Stimulated activated CD8-positive, alpha-beta memory T cell treated with anti-CD3 and anti-CD28 coated beads, Interleukin-2, amount 100 ng/mL, for 48 hours (primary cell): Measurements from ENCODE around the gene ZNF740.
"Not testable (repeated sequence)": the region's sequence is repeated elsewhere in the genome, so short reads cannot be mapped to it uniquely, and the experiment has no call there.

Experiments used
- DNase-seq, 2 donors: peaks; one replicate each; pipeline ENCODE4 v3.0.0-alpha.2; 2020; ENCODE audit warnings: low read depth in 2 of 2

ZNF740 gene

GRCh38 chr12:53173085-53173715, 7.3 kb upstream of the ZNF740 start:
- DNase-seq = no peak

DNA sequence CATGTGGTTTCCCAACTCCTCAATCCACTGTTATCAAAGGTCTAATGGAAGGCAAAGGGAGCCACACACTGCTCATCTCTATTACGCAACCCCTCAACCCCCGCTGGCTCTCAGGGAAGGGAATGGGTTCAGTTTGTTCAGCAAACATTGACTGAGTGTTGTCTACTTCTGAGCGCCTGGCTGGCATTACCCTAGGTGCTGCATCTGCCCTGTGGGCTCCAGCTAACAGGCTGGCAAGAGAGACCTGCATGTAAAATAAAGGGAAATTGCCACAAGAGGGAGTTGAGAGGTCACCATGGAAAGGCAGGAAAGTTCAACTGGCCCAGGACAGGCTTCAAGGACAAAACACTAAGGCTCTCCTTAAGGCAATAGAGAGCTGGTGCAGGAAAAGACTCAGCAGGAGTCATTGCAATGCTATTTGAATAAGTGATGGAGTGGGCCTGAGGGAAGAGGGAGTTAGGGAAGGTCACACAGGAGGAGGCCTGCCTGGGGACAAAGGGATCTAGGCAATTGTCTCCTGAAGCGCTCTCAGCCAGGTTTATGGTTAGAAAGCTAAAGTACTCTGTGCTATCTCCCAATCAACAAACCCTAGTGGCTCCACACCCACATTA, 5.5 kb upstream of the ZNF740 start:
- no peak for DNase-seq

- no peak for DNase-seq
Observed at GRCh38 chr12:53176750-53177149, 3.8 kb upstream of the ZNF740 start.

- DNase-seq = not testable (repeated sequence)
Observed at GRCh38 chr12:53177447-53177846, 3.1 kb upstream of the ZNF740 start.

GRCh38 chr12:53178803-53179202, 1.7 kb upstream of the ZNF740 start:
- not testable (repeated sequence) for DNase-seq

DNA sequence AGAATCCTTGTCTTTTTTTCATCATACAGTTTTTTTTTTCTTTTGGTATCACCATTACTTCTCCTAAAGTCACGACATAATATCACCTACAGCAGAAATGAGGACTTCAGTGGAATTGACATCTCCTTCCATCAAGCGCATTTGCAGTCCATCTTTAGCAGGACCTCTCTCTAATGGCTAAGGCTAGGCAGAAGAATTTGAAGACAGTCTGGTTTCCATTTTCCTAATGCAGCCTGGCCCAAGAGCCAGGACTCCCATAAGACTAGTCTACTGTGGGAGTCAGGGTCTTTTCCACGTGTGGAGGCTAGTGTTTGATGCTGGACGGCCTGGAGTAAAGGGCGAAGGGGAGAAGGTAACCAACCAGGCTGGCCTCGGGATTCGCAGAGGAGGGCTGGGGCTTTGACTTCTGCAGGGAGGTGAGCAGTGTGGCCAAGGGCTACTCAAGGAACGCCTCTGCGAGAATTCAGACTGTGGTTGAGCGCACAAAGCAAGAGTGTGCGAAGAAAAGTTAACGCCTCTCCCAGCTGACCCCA, 769 bp upstream of the ZNF740 start:
- no peak for DNase-seq

DNA sequence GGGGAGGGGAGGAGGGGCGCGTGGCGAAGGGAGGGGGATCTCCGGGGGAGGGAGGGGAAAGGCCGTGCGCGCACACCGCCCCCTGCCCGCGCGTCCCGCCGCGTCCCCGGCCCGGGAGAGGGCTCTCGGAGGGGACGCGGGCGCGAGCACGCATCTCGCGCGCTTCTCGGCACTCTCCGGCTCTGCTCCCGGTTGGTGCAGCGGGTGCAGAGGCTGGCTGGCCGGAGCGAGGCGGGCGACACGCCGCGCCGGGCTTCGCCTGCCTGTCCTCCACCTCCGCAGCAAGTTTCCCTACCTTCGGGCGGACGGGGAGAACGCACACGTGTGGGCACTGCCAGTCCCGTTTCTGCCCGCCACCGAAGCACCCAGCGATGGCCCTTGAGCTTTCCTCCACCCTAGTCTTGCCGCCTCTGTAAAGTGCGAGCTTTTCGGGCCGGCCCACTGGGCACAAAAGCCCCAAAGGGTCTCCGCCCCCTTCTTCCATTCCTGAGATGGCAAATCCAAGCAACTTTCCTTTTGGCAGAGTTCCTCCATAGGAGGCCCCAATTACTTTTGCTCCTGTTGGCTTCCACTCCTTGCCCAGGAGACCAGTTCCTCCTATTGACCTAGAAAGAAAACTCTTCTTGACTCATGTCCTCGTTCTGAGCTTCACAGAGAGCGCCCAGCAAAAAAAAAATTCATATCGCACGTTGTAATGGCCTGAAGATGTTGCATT, 566 bp downstream of the ZNF740 start:
- DNase-seq = peak; percentile 63 to 66

DNA sequence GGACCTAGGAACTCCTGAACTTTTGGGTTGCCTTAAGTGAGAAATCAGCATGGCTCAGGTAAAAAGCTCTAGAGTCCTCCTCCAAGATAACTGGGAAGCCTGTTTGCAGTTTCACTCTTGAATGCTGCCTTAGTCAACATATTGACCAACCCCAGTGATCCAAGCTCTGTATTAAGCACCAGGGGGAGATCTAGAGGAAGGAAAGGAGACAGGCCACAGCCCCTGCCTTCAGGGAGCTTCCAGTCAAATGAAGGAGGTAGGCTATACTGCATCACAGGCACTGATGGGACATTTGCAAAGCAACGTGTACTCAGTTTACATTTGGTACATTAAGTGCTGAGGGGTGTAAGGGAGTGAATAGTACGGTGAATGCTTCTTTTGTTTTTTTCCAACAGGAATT, 1.4 kb downstream of the ZNF740 start:
- no peak for DNase-seq

DNA sequence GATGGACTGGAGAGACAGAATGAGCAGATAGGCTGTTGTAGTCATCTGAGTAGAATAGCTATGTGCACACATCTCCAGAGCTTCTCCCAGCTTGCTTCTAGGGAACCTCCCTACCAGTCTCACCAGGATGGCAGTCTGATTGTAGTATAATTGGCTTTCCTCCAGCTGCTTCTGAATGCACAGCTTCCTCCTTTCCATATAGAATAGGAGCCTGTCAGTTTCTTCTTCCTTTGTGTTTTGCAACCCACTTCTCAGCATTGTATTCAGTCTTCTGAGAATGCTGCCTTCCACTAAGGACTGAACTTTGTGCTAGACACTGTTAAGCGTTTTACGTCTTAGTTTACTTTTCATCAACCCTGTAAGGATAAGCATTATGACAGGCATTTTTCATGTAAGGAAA, 2.4 kb downstream of the ZNF740 start:
- no peak for DNase-seq

- DNase-seq = no peak
Observed at GRCh38 chr12:53184828-53185227, 4.3 kb downstream of the ZNF740 start.

DNA sequence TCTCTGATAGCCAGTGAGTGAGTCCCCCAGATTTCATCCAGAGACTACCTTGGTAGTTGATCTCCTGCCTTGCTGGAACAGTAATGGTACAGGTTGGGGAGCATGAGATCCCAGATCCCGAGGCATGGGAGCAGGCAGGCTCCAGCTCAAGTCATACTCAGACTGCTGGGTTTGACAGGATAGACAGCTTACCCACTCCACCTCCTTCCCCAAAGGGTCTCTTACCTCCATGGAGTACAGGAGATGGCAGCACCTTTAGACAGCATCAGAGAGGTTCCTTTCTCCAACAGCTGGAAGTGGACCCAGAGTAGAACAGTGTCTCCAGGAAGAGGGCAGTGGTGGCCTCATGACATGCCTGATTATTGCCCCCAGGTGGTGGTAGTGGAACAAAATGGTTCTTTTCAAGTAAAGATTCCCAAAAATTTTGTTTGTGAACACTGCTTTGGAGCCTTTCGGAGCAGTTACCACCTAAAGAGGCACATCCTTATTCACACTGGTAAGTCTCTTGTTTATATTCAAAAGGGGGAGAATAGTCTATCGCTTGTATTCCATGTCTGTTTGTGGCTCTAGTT, 5.1 kb downstream of the ZNF740 start:
- DNase-seq = no peak

DNA sequence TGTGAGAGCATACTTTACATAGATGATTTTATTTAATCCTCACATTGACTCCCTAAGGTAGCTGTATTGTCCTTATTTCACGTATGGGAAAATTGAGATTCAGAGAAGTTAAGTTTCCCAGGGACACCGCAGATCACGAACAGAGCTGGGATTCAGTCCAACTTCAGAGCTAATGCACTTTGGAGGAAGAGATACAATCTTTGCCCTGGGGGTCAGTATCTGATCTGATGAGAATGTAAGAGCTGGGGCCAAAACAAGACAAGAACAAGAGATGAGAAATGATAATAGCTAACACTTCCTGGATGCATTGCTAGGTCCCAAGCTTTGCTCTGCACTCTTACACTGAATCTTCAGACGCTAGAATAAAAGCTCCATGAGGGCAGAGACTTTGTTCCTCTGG, 6.2 kb downstream of the ZNF740 start:
- DNase-seq = no peak

- no peak for DNase-seq
Observed at GRCh38 chr12:53187145-53187899, 6.8 kb downstream of the ZNF740 start.

DNA sequence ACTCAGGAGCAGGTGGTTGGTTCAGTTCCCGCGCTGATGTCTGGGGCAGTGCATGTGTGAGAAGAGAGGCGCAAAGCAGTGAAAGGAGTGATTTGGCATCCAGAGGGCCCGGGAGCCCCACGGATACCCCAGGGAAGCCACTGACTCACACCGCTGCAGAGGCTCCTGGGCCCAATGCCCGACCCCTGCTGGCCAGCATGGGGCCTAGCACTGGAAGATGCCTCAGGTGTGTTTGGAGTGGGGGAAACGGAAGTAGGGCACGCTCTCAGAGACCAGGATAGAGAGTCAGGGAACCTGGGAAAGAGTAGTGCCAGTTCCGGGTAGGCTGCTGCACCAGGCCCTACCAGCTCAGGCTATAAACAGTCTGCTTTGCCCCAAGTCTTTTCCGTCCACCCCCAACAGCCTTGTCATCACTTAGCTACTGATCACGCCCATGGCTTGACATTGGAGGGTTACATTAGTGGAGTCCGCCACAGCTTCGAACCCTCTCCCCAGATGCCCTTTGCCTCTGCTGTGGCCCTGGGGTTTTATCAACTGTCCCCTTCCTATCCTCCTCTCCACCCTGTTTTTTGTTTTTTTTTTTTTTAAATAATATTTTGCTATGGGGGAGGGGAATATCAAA, 9.7 kb downstream of the ZNF740 start:
- DNase-seq = peak in 1 of 2 donors; percentile 30

DNA sequence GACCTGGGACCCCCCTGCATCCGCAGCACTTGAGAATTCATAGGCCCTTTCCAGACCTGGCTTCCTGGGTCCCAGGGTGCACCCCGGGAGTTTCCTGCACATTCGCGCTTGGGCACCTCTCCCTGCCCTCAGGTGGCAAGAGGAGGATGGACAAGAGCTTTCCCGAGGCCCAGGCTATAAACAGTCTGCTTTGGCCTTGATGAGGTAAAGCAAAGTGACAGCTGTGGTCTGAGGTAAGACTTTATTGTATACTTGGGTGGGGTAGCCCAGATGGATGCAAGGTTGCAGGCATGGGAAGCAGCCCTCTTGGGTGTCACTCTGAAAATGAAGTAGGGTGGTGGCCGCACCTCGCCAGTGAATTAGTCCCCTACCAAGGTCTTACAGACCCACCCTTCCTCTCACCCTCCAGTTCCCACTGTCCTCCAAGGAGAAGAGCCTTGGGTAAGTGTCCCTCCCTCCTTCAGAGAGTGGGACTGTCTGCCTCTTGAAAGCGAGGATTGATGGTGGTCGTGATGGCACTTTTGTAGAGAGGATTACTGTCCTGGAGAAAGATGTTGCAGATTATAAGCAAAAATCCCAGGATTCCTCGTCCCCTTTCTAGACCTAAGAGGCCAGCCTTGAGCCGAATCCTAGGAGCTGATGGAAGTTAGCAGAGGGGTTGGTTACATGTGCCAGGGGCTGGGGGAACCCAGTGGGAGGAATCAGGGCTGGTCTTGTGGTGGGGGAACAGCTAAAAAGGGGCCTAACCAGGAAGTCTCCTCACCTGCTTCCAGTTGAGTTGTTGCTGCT, 10.8 kb downstream of the ZNF740 start:
- DNase-seq = no peak

DNA sequence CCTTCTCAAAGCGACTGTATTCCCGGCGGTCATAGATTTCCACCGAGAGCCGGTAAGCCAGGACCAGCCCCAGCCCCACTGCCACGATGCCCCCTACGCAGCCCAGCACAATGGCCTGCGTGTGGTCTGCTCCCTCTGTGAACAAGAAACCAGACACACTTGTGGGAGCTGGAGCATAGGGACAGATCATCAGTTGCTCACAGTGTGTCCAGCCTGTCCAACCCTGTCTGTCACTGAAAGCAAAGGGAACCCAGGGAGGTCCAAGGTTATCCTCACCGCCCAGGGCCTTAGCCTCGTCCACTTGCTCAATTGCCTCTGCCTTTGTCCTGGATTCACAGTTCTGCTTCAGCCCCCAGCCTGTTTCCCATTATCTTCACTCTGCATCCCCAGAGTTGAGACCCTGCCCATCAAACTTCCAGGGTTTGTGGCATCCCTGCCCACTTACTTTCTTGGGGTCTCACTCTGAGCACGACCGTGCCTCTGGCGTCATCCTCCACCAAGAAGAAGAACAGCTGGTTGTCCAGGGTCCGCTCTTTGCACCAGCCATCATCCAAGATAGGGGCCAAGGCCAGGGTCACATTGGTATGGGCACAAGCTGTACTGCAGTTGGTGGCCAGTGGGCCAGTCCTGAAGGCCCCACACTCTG, 11.5 kb downstream of the ZNF740 start:
- no peak for DNase-seq

DNA sequence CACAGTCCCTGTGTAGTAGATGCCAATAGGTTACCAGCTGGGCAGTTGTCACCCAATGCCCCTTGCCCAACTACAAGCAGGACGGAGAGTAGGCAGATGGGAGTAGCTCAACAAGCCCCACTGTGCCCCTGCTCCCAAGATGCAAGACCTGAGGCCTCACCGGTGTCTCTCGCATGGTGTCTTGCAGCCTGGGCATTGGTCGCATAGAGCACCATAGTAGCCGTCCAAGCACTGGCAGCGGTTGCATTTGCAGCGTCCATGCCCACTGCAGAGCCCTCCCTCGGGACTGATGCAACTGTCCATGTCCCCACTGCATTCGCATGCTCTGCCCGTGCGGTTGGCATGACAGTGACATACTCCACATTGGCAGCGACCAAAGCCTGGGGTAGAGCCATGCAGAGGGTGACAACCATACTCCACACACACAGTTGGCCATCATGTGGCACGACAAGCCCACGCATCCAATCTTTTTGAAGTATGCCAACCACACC, 12.1 kb downstream of the ZNF740 start:
- no peak for DNase-seq

- DNase-seq = no peak
Observed at GRCh38 chr12:53193040-53193439, 12.5 kb downstream of the ZNF740 start.

- DNase-seq = no peak
Observed at GRCh38 chr12:53193985-53194716, 13.6 kb downstream of the ZNF740 start.
